Body of pancreas (tissue), 4 donors: ENCODE measurements around the gene ULK2. TPM values are rescaled to one million over a fixed set of nuclear protein-coding genes. Genes with fewer than 3 reads are reported as not detected.

Experiments
- ATAC-seq: fragments of 150-250 bp; one replicate; pipeline ENCODE4 v1.9.1; 2016
- DNase-seq, 4 donors: peaks; one replicate each; pipeline ENCODE4 v3.0.0-alpha.2; 2019
- H3K27ac ChIP-seq, 4 donors: fragments of 200-600 bp; sonication (generic); 1 replicate in 3 of 4; 2 replicates in 1 of 4; pipeline versions ENCODE4 v1.5.1 to v1.6.1; 2016 to 2019; ENCODE audit warnings: mild to moderate bottlenecking in 1 of 4, mixed read lengths in 1 of 4, moderate library complexity in 1 of 4
- H3K27me3 ChIP-seq, 2 donors: fragments of 200-600 bp; sonication (generic); one replicate each; pipeline ENCODE4 v1.6.0; 2016; ENCODE audit warnings: mild to moderate bottlenecking in 1 of 2
- H3K36me3 ChIP-seq, 2 donors: fragments of 200-600 bp; sonication (generic); replicated peaks in 1 of 2; 2 replicates each; pipeline ENCODE4 v1.5.1; 2016; ENCODE audit warnings: low read depth in 2 of 2; ENCODE audit not compliant: insufficient read depth in 1 of 2
- H3K4me1 ChIP-seq: fragments of 200-600 bp; sonication (generic); one replicate; pipeline ENCODE4 v1.6.0; 2016
- H3K4me3 ChIP-seq, 2 donors: fragments of 200-600 bp; sonication (generic); 1 replicate in 1 of 2; 2 replicates in 1 of 2; pipeline ENCODE4 v1.5.1; 2016 to 2019
- H3K9me3 ChIP-seq, 3 donors: fragments of 200-600 bp; sonication (generic); 1 replicate in 2 of 3; 2 replicates in 1 of 3; pipeline ENCODE4 v1.5.1; 2016
- CTCF ChIP-seq, 7 experiments: fragments of 450-650 bp in 4 of 7; fragments of 200-600 bp in 3 of 7; sonication (generic) in 3 of 7; IDR thresholded peaks; one replicate each; pipeline ENCODE4 v1.5.1; 2016 to 2019; ENCODE audit warnings: antibody characterized with exemption in 7 of 7
- POLR2A ChIP-seq, 3 donors: fragments of 450-650 bp; IDR thresholded peaks; one replicate each; pipeline ENCODE4 v1.6.1; 2016; ENCODE audit warnings: antibody characterized with exemption in 3 of 3, mild to moderate bottlenecking in 2 of 3
- WGBS, 2 donors: methylation state at CpG; one replicate each; pipeline ENCODE4 v1.1.5; 2017; 5-methylcytosine and 5-hydroxymethylcytosine counted together
- intact Hi-C: fragments of 100-400 bp; cut with DNase I; formaldehyde crosslinking; loops from one replicate; pipeline ENCODE4 v1.15.1; 2023
- total RNA-seq, 2 donors: library from RNA; depleted of rRNA; stranded (reverse); fragments of >200 nt; gene quantifications; one replicate each; pipeline ENCODE4 v1.1.0, GENCODE V29; 2016

Gene ULK2
- total RNA-seq: 10 to 100 TPM; 10.1 to 28.3 TPM

GRCh38 chr17:19867329-19868078 lies at the start of gene ULK2:
ULK2 (minus strand) TSS chr17:19867936; CDS start chr17:19867417, 519 bp downstream.
- Histone ChIP-seq H3K27me3 (no peaks in the 10 kb centered on the region), H3K27ac (peak within 1 kb of the TSS; percentile 68 to 86 (median 76)), H3K4me1 (peaks cover 12% of the 10 kb centered on the region), H3K9me3 (no peaks in the 10 kb centered on the region), H3K4me3 (peak within 1 kb of the TSS; percentile 12 to 75), H3K36me3 (no peaks in the 10 kb centered on the region)
- WGBS, 2 donors: 0% methylated on average over 85 of the region's 111 CpGs; no CpG with 5 or more reads in 1 of the 2 donors
- intact Hi-C loops: no loop called here
- peak; percentile 83 for ATAC-seq
- peak; percentile 51 to 71 (median 63) for DNase-seq
- TF ChIP-seq CTCF (IDR thresholded peaks at IDR 0.05) (peak in 2 of 7 experiments; percentile 35 to 39), POLR2A (IDR thresholded peaks at IDR 0.05) (peak; percentile 1 to 77 (median 33))

GRCh38 chr17:19915245-19915978 lies 47.7 kb upstream of the ULK2 start:
- H3K9me3 ChIP-seq: no peaks in the 10 kb centered on the region
- intact Hi-C loops: no loop called here
- no peak overlapping the region for H3K27ac ChIP-seq
- WGBS, 2 donors: 90 to 98% methylated on average over 2 of the region's 2 CpGs
- TF ChIP-seq CTCF (IDR thresholded peaks at IDR 0.05) (no peak), POLR2A (IDR thresholded peaks at IDR 0.05) (no peak)
- no peaks in the 10 kb centered on the region for H3K27me3 ChIP-seq
- H3K36me3 ChIP-seq: peaks cover 7 to 9% of the 10 kb centered on the region in 2 donors
- no peak for DNase-seq
- H3K4me3 ChIP-seq: no peak overlapping the region
- no peaks in the 10 kb centered on the region for H3K4me1 ChIP-seq
- ATAC-seq: no peak

- 74 to 86% methylated on average over 2 of the region's 2 CpGs for WGBS, 2 donors
- Histone ChIP-seq H3K36me3 (peaks cover 0 to 19% of the 10 kb centered on the region in 2 donors), H3K27me3 (no peaks in the 10 kb centered on the region), H3K27ac (no peak overlapping the region), H3K4me3 (no peak overlapping the region), H3K4me1 (no peaks in the 10 kb centered on the region), H3K9me3 (no peaks in the 10 kb centered on the region)
- ATAC-seq (no peak), DNase-seq (no peak)
- intact Hi-C loops: no loop called here
- no peak for TF ChIP-seq POLR2A (IDR thresholded peaks at IDR 0.05)
- TF ChIP-seq CTCF (IDR thresholded peaks at IDR 0.05): no peak
Observed at GRCh38 chr17:19911033-19911432, 43.3 kb upstream of the ULK2 start.

GRCh38 chr17:19909139-19909538 lies 41.4 kb upstream of the ULK2 start:
- ATAC-seq (no peak), DNase-seq (no peak)
- 90 to 91% methylated on average over 6 of the region's 6 CpGs for WGBS, 2 donors
- TF ChIP-seq POLR2A (IDR thresholded peaks at IDR 0.05) (no peak), CTCF (IDR thresholded peaks at IDR 0.05) (no peak)
- Histone ChIP-seq H3K4me1 (no peaks in the 10 kb centered on the region), H3K27ac (no peak overlapping the region), H3K36me3 (peaks cover 0 to 22% of the 10 kb centered on the region in 2 donors), H3K27me3 (no peaks in the 10 kb centered on the region), H3K4me3 (no peak overlapping the region), H3K9me3 (no peaks in the 10 kb centered on the region)
- intact Hi-C loops: no loop called here
